Thymus (tissue), 11 donors: ENCODE measurements around the gene MFSD6. TPM values are rescaled to one million over a fixed set of nuclear protein-coding genes. Genes with fewer than 3 reads are reported as not detected.

Experiments
- DNase-seq, 9 donors: peaks; one replicate each; pipeline ENCODE4 v3.0.0-alpha.2; 2013; ENCODE audit warnings: low spot score in 9 of 9, low read depth in 6 of 9, missing footprints in 1 of 9
- H3K27ac ChIP-seq, 2 donors: one replicate each; pipeline ENCODE4 v1.5.1; 2013; ENCODE audit warnings: control low read depth in 1 of 2, low read depth in 1 of 2, low read length in 1 of 2, mild to moderate bottlenecking in 1 of 2, moderate library complexity in 1 of 2
- H3K27me3 ChIP-seq, 2 donors: one replicate each; pipeline ENCODE4 v1.5.1; 2013; ENCODE audit warnings: low read length in 1 of 2; ENCODE audit not compliant: control insufficient read depth in 2 of 2, insufficient read depth in 1 of 2
- H3K36me3 ChIP-seq, 2 donors: one replicate each; pipeline ENCODE4 v1.5.1; 2013; ENCODE audit warnings: low read length in 1 of 2, mild to moderate bottlenecking in 1 of 2, moderate library complexity in 1 of 2; ENCODE audit not compliant: control insufficient read depth in 2 of 2, insufficient read depth in 2 of 2
- H3K4me1 ChIP-seq, 2 donors: one replicate each; pipeline ENCODE4 v1.5.1; 2013; ENCODE audit warnings: low read length in 2 of 2; ENCODE audit not compliant: control insufficient read depth in 2 of 2, insufficient read depth in 2 of 2
- H3K4me3 ChIP-seq, 2 donors: one replicate each; pipeline ENCODE4 v1.5.1; 2013; ENCODE audit warnings: low read length in 2 of 2, control low read depth in 1 of 2, mild to moderate bottlenecking in 1 of 2
- H3K9me3 ChIP-seq, 2 donors: one replicate each; pipeline ENCODE4 v1.5.1; 2013; ENCODE audit warnings: low read length in 1 of 2, mild to moderate bottlenecking in 1 of 2; ENCODE audit not compliant: control insufficient read depth in 2 of 2, insufficient read depth in 1 of 2
- WGBS: extraction: QIAGEN DNeasy Blood & Tissue Kit; methylation state at CpG from one replicate; pipeline ENCODE4 v1.1.7; 2013; 5-methylcytosine and 5-hydroxymethylcytosine counted together
- polyA plus RNA-seq: library from polyadenylated mRNA; stranded (reverse); fragments of 200-250 nt; gene quantifications from one replicate; pipeline ENCODE4 v1.2.3, GENCODE V29; 2013
- total RNA-seq: library from RNA; stranded (reverse); fragments of 120-200 nt; gene quantifications from one replicate; pipeline ENCODE4 v1.2.4, GENCODE V29; 2013
- donor health status: healthy.

The MFSD6 gene
- total and polyA plus RNA-seq, 2 donors, result 11.7 to 16.3 TPM

GRCh38 chr2:190452433-190452832 lies 44.3 kb downstream of the MFSD6 start:
- 94% methylated on average over 1 of the region's 1 CpG for WGBS
- Histone ChIP-seq H3K4me3 (no peak overlapping the region), H3K27ac (no peak overlapping the region), H3K9me3 (no peaks in the 10 kb centered on the region), H3K27me3 (no peaks in the 10 kb centered on the region), H3K36me3 (peaks cover 3 to 12% of the 10 kb centered on the region in 2 donors), H3K4me1 (no peaks in the 10 kb centered on the region)
- DNase-seq, result no peak

- Histone ChIP-seq H3K4me3 (no peak overlapping the region), H3K9me3 (no peaks in the 10 kb centered on the region), H3K36me3 (peaks cover 8 to 18% of the 10 kb centered on the region in 2 donors), H3K4me1 (no peaks in the 10 kb centered on the region), H3K27me3 (no peaks in the 10 kb centered on the region), H3K27ac (no peak overlapping the region)
- over 99% methylated on average over 2 of the region's 2 CpGs for WGBS
- no peak for DNase-seq
Observed at GRCh38 chr2:190454795-190455194, 46.6 kb downstream of the MFSD6 start.

- Histone ChIP-seq H3K4me3 (no peak overlapping the region), H3K4me1 (no peaks in the 10 kb centered on the region), H3K27ac (no peak overlapping the region), H3K27me3 (no peaks in the 10 kb centered on the region), H3K9me3 (no peaks in the 10 kb centered on the region), H3K36me3 (peaks cover 8 to 18% of the 10 kb centered on the region in 2 donors)
- 94% methylated on average over 7 of the region's 7 CpGs for WGBS
- DNase-seq, result no peak
Observed at GRCh38 chr2:190455358-190456095, 47.4 kb downstream of the MFSD6 start.

GRCh38 chr2:190456833-190457232 lies 48.7 kb downstream of the MFSD6 start:
- Histone ChIP-seq H3K27me3 (no peaks in the 10 kb centered on the region), H3K36me3 (peaks cover 8 to 18% of the 10 kb centered on the region in 2 donors), H3K4me1 (no peaks in the 10 kb centered on the region), H3K4me3 (no peak overlapping the region), H3K27ac (no peak overlapping the region), H3K9me3 (no peaks in the 10 kb centered on the region)
- no peak for DNase-seq
- 94% methylated on average over 7 of the region's 7 CpGs for WGBS

- Histone ChIP-seq H3K4me1 (no peaks in the 10 kb centered on the region), H3K4me3 (no peak overlapping the region), H3K9me3 (no peaks in the 10 kb centered on the region), H3K36me3 (peaks cover 8 to 18% of the 10 kb centered on the region in 2 donors), H3K27ac (no peak overlapping the region), H3K27me3 (no peaks in the 10 kb centered on the region)
- WGBS, result 97% methylated on average over 2 of the region's 2 CpGs
- no peak for DNase-seq
Observed at GRCh38 chr2:190457256-190457655, 49.1 kb downstream of the MFSD6 start.

GRCh38 chr2:190458352-190459107 lies 50.4 kb downstream of the MFSD6 start:
- H3K27ac ChIP-seq, result no peak overlapping the region
- H3K4me1 ChIP-seq, result no peaks in the 10 kb centered on the region
- DNase-seq, result no peak
- no peaks in the 10 kb centered on the region for H3K27me3 ChIP-seq
- H3K36me3 ChIP-seq, result peaks cover 11 to 18% of the 10 kb centered on the region in 2 donors
- 92% methylated on average over 8 of the region's 8 CpGs for WGBS
- H3K4me3 ChIP-seq, result no peak overlapping the region
- no peaks in the 10 kb centered on the region for H3K9me3 ChIP-seq

- WGBS, result 95% methylated on average over 1 of the region's 1 CpG
- Histone ChIP-seq H3K36me3 (peaks cover 11 to 13% of the 10 kb centered on the region in 2 donors), H3K4me1 (no peaks in the 10 kb centered on the region), H3K9me3 (no peaks in the 10 kb centered on the region), H3K4me3 (no peak overlapping the region), H3K27ac (no peak overlapping the region), H3K27me3 (no peaks in the 10 kb centered on the region)
- DNase-seq, result no peak
Observed at GRCh38 chr2:190459881-190460280, 51.7 kb downstream of the MFSD6 start.

- 78% methylated on average over 5 of the region's 5 CpGs for WGBS
- Histone ChIP-seq H3K4me1 (no peaks in the 10 kb centered on the region), H3K4me3 (no peak overlapping the region), H3K27me3 (no peaks in the 10 kb centered on the region), H3K27ac (no peak overlapping the region), H3K36me3 (peaks cover 11 to 13% of the 10 kb centered on the region in 2 donors), H3K9me3 (no peaks in the 10 kb centered on the region)
- no peak for DNase-seq
Observed at GRCh38 chr2:190460487-190460886, 52.3 kb downstream of the MFSD6 start.

GRCh38 chr2:190462181-190462580 lies 54.0 kb downstream of the MFSD6 start:
- H3K27ac ChIP-seq, result no peak overlapping the region
- WGBS, result 97% methylated on average over 2 of the region's 2 CpGs
- no peak overlapping the region for H3K4me3 ChIP-seq
- H3K36me3 ChIP-seq, result peaks cover 6 to 8% of the 10 kb centered on the region in 2 donors
- H3K9me3 ChIP-seq, result no peaks in the 10 kb centered on the region
- H3K27me3 ChIP-seq, result no peaks in the 10 kb centered on the region
- H3K4me1 ChIP-seq, result no peaks in the 10 kb centered on the region
- no peak for DNase-seq
